ENCODE data around the gene ZNF215. TPM values are rescaled to one million over a fixed set of nuclear protein-coding genes. Genes with fewer than 3 reads are reported as not detected.

Gene ZNF215
- total and polyA plus RNA-seq, 2 of the 4 experiments (the other 2 are of a cell fraction): 3.4 to 7.7 TPM

- dilution Hi-C loops (cut with HindIII; ENCODE audit: low sequenced_read_pairs, unreplicated experiment) (no loop called here), in situ Hi-C loops (cut with MboI; ENCODE audit: low sequenced_read_pairs) (no loop called here), intact Hi-C loops (cut with micrococcal nuclease) (no loop called here)
- Histone ChIP-seq H2AK9ac (replicated peaks; ENCODE audit: low read depth, low read length, poor library complexity) (no peak overlapping the region), H2AFZ (replicated peaks; ENCODE audit: low read length, poor library complexity) (no peak overlapping the region), H3K14ac (replicated peaks; ENCODE audit: low read depth, low read length) (0 out of 2 replicates have a peak overlapping the region, but pooled peaks have one; percentile 5), H3K4ac (ENCODE audit: low read depth, low read length) (no peak overlapping the region; the same call in 1 of the 2 replicates), H3K79me1 (ENCODE audit: low read depth in 1 of 2, low read length in 2 of 2) (no peaks in the 10 kb centered on the region), H3K9ac (ENCODE audit: low read depth, low read length) (no peak overlapping the region; the same call in 1 of the 2 replicates), H3K36me3 (ENCODE audit: control insufficient read depth, insufficient read depth, low read length) (no peaks in the 10 kb centered on the region), H2BK20ac (ENCODE audit: low read depth, low read length) (no peak overlapping the region), H3K9me1 (ENCODE audit: insufficient read depth, low read length) (peaks cover 7% of the 10 kb centered on the region; the same call in 1 of the 2 replicates), H2BK15ac (ENCODE audit: low read depth, low read length) (peak overlapping the region; percentile 37; the same call in 1 of the 3 replicates), H3K9me3 (ENCODE audit: control insufficient read depth, insufficient read depth, low read length) (no peaks in the 10 kb centered on the region), H3K4me1 (ENCODE audit: control insufficient read depth, insufficient read depth, low read length) (peaks cover 16% of the 10 kb centered on the region), H2AK5ac (ENCODE audit: low read depth, low read length) (no peak overlapping the region), H3K27ac (ENCODE audit: insufficient read depth, low read length) (no peak overlapping the region), H3K4me3 (ENCODE audit: insufficient read depth, low read depth, low read length) (no peak overlapping the region), H4K20me1 (ENCODE audit: insufficient read depth, low read length) (no peaks in the 10 kb centered on the region), H4K91ac (ENCODE audit: insufficient read depth, low read depth, low read length) (no peak overlapping the region), H3K56ac (ENCODE audit: extremely low read depth, insufficient read depth, low read length) (no peak overlapping the region), H2BK120ac (ENCODE audit: low read depth, low read length) (peak overlapping the region; percentile 79; the same call in 1 of the 2 replicates), H2BK5ac (ENCODE audit: low read depth, low read length, poor library complexity, severe bottlenecking) (peak overlapping the region; percentile 71), H3K23ac (ENCODE audit: low read depth, low read length) (no peak overlapping the region), H3K18ac (ENCODE audit: low read depth, low read length) (peak overlapping the region; percentile 60; the same call in 1 of the 2 replicates), H3K27me3 (ENCODE audit: control insufficient read depth, insufficient read depth, low read length) (no peaks in the 10 kb centered on the region), H4K8ac (ENCODE audit: low read depth in 2 of 2, low read length in 2 of 2) (peak overlapping the region in 1 of 2 experiments; percentile 48; a peak in 1 of 4 replicates), H3K4me2 (ENCODE audit: low read depth, low read length) (peak overlapping the region; percentile 32; the same call in 1 of the 2 replicates), H4K5ac (ENCODE audit: low read depth, low read length) (no peak overlapping the region; the same call in 1 of the 2 replicates)
- ATAC-seq (ENCODE audit: low read depth) (peak; percentile 27), DNase-seq (peak; percentile 58)
- ChIA-PET CTCF (interaction anchor here (1.5 kb wide), 1 partner anchor 9 kb away, joined by 5 read pairs; no protein-coding TSS in a partner anchor), POLR2A (ENCODE audit: unreplicated experiment) (no interaction called here)
- no peak for TF ChIP-seq SMC3 (IDR thresholded peaks at IDR 0.05; ENCODE audit: low read depth, low read length)
- TF ChIP-seq, protein P1, sequence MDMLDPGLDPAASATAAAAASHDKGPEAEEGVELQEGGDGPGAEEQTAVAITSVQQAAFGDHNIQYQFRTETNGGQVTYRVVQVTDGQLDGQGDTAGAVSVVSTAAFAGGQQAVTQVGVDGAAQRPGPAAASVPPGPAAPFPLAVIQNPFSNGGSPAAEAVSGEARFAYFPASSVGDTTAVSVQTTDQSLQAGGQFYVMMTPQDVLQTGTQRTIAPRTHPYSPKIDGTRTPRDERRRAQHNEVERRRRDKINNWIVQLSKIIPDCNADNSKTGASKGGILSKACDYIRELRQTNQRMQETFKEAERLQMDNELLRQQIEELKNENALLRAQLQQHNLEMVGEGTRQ (IDR thresholded peaks at IDR 0.05; ENCODE audit: low read depth, low read length): no peak
- no peak for TF ChIP-seq CHD1 (IDR thresholded peaks at IDR 0.05; ENCODE audit: low read depth, low read length)
- TF ChIP-seq MAZ (IDR thresholded peaks at IDR 0.05; ENCODE audit: borderline replicate concordance, low read depth, low read length): no peak
- TF ChIP-seq RFX5 (IDR thresholded peaks at IDR 0.05; ENCODE audit: low read depth, low read length): no peak
- TF ChIP-seq BHLHE40 (IDR thresholded peaks at IDR 0.05; ENCODE audit: low read depth, low read length): no peak
- no peak for TF ChIP-seq MXI1 (IDR thresholded peaks at IDR 0.05; ENCODE audit: borderline replicate concordance, low read depth, low read length)
- TF ChIP-seq CTCF (conservative IDR thresholded peaks at IDR 0.05; ENCODE audit: low read depth, low read length): no peak
- no peak for TF ChIP-seq FOS (IDR thresholded peaks at IDR 0.05; ENCODE audit: low read depth, low read length)
- TF ChIP-seq MAFK (IDR thresholded peaks at IDR 0.05; ENCODE audit: low read depth, low read length): no peak
- TF ChIP-seq RCOR1 (IDR thresholded peaks at IDR 0.05; ENCODE audit: insufficient replicate concordance, low read length): no peak
- TF ChIP-seq POLR2A (IDR thresholded peaks at IDR 0.05; ENCODE audit: low read depth, low read length): no peak
- no peak for TF ChIP-seq RAD21 (IDR thresholded peaks at IDR 0.05; ENCODE audit: low read length)
- TF ChIP-seq, protein P2, sequence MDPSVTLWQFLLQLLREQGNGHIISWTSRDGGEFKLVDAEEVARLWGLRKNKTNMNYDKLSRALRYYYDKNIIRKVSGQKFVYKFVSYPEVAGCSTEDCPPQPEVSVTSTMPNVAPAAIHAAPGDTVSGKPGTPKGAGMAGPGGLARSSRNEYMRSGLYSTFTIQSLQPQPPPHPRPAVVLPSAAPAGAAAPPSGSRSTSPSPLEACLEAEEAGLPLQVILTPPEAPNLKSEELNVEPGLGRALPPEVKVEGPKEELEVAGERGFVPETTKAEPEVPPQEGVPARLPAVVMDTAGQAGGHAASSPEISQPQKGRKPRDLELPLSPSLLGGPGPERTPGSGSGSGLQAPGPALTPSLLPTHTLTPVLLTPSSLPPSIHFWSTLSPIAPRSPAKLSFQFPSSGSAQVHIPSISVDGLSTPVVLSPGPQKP (IDR thresholded peaks at IDR 0.05; ENCODE audit: borderline replicate concordance, low read depth, low read length): no peak
- no peak for TF ChIP-seq CEBPB (IDR thresholded peaks at IDR 0.05; ENCODE audit: low read depth, low read length)
- no peak for TF ChIP-seq NFE2L2 (IDR thresholded peaks at IDR 0.05; ENCODE audit: low read depth, low read length)
- BruUV-seq (replicated peaks): no TSS peak
Measured at GRCh38 chr11:6988506-6988905, 62.3 kb downstream of the ZNF215 start.

Measured in IMR-90 (cell line).